HG03139 (cell line): Measurements from ENCODE around the gene PTPN20.

Source experiments
- ATAC-seq: cut with Tn5 transposase; IDR thresholded peaks from one replicate; pipeline ENCODE4 v1.9.1; 2021; ENCODE audit not compliant: unreplicated experiment

The PTPN20 gene

GRCh38 chr10:47033541-47034270 lies 122.5 kb downstream of the PTPN20 start:
- ATAC-seq: no peak

DNA sequence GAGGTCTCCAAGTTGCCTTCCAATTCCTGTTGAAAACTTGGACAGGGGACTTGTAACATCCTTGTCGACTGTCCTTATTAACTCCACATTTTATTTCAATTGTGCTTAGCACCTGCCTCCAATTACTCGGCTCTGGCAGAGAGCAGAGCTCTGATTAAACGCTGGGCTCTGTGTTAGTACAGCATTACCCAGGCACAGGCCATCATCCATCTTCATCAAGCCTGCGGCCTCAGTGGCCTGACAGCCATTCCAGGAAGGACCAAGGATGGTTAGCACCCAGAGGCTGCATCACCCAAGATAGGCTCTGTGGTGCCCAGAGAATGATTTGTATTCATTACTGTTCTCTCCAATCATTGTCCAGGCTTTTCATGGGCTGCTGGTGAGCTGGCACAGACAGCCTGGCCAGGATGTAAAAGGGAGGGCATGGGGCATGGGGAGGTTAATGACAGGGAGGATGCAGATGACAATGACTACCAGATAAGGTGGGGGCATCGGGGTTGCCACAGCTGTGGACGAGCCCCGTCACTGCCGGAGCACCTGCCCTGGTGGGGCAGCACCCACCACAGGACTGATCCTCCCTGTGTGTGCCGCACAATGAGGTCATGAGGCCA lies 123.3 kb downstream of the PTPN20 start:
- no peak for ATAC-seq

- no peak for ATAC-seq
These were observed 124.1 kb downstream of the PTPN20 start for GRCh38 chr10:47035171-47035818.

DNA sequence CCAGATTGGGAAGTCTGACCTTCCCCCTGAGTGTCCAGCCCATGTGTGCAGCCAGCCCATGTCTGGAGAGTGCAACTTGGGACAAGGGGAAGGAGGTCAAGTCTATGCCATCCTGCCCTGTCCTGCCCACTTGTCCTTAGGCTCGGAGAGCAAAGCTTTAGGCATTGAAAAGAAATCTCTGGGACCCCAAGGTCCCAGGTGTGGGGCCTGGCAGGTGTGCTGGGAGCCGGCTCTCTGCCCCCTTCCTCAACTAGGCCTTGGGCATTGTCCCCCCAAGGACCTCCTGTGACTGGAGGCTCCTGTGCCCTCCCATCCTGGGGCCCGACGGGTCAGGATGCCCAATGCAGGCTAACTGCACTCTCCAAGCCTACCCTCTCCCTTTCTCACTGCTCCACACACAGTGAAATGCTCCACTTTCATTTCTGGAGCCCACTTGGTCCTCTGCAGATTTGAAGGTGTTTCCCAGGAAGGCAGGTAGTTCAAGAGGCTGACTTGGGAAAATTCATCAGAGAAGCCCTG lies 124.7 kb downstream of the PTPN20 start:
- ATAC-seq: no peak

DNA sequence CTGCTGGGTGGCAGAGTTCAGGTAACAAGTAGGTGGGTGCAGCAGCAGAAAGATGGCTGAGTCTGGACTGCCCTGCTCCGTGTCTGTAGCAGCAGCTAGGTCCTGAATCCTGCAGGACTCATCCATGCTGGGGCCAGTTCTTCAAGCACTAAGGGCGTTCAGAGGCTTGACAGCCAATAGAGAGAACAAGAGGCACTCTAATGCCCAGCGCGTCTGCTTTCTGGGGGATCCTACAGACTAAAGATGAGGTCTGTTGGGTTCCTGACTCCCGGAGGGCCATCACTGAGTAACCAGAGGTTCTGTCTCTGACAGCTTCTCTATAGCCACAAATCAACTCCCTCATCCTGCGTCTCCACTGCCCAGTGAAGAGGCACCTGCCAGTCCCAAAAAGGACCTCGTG lies 125.5 kb downstream of the PTPN20 start:
- ATAC-seq: no peak

DNA sequence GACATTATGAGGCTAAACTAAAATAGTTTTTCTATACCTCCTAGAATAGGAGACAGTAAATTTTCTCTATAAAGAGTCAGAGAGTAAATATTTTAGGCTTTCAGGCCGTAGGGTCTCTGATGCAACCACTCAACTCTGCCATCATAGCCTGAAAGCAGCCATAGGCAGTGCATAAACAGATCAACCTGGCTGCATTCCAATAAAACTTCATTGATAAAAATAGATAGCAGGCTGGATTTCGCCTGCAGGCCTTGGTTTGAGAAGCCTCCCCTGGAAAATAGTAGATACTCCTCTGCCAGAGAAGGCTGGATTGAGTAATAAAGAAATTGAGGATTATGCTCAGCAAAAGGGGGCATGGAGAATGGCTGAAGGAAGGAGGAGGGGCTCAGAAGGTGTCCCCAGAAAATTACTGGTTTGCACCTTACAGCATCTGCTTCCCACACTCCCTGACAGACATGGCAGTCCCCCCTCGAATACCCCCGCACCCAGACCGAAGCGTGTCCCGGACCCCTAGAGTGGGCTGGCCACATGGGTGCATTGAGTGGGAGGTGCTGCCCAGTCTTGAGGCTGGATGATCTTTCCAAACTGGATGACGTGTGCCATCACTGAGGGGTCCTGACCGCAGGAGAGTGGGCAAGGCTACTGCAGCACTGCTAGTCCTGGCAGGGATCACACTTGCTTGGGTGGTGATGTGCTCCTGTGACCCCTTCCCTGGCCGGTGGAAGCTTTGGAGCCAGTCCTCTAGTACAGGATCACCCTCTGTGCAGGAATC lies 126.6 kb downstream of the PTPN20 start:
- no peak for ATAC-seq

DNA sequence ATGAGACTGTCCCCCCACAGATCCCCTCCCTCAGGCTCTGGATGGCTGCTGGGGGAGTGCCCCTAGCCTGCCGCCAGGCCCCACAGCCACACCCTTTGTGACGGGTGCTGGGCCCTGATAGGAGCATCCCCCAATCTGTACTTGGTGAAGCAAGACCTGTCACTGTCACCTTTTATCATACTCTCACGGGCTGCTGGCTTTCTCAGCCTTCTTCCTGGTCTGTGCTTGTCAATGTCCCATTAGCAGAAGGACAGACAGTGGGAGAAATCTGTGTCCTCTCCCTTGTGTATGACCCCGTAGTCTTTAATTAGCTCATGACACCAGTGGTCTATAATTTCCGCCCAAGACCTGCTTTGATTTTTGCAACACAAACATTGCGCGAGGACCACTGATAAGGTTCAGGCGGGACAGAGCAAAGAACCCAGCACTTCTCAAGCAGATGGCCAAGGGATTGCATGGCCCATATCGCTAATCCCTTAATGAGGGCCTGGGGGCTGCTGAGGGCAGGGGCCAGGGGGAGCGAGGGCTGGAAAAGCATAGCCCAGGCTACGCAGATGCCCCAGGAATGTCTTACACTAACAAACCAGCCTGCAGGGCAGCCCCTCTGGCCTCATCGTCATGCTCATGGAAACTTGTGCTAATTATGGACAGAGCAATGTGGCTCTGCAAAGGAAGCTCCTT lies 127.8 kb downstream of the PTPN20 start:
- ATAC-seq: no peak

DNA sequence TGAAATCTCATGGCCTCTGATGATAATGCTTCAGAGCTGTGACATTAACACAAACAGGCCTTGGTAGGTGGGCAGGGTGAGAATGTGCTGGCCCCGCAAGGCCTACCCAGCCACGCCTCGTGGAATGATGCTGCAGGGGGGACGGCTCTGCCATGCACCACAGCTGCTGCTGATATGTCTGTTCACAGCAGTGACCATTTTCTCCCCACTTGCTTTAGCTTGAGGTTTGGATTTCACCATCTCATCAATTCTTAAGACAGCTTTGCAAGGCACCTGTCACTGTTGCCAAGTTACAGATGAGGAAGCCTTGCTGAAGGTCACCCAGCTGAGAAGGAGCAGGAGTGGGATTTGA lies 128.3 kb downstream of the PTPN20 start:
- ATAC-seq: no peak

DNA sequence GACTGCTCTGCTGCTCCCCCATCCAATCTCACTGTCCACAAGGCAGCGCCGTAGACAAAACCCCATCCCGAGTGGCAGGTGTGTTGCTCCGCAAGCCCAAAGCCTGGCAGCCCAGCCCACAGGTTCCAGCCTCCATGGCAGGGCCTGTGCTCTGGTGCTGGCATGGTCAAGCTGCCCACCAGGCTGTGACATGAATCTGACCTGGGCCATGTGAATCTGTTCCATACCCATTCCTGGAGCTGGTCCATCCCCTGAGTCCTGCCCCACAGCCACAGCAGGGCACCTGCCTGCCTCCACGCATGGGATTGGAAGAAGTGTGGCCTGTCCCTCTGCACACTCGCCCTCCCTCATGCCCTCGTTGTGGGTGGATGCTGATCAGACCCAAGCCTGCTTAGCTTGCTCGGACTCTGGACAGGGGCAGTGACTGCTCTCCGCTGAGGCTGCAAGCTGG lies 128.8 kb downstream of the PTPN20 start:
- ATAC-seq: no peak

- ATAC-seq: no peak
These were observed 129.5 kb downstream of the PTPN20 start for GRCh38 chr10:47040681-47041080.

- no peak for ATAC-seq
These were observed 130.4 kb downstream of the PTPN20 start for GRCh38 chr10:47041396-47042198.

DNA sequence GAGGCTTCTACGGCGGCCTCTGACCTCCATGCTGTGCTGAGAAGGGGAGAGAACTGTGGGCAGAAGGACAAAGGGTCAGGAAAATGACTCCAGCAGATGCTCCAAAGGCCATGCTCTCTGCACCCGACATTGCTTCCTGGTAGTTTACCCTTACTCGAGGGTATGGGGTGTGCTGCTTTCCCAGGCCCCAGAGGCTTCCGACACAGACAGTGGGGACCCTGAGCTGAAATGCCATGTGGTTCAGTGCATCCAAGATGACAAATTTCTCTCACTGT lies 130.9 kb downstream of the PTPN20 start:
- ATAC-seq: no peak

DNA sequence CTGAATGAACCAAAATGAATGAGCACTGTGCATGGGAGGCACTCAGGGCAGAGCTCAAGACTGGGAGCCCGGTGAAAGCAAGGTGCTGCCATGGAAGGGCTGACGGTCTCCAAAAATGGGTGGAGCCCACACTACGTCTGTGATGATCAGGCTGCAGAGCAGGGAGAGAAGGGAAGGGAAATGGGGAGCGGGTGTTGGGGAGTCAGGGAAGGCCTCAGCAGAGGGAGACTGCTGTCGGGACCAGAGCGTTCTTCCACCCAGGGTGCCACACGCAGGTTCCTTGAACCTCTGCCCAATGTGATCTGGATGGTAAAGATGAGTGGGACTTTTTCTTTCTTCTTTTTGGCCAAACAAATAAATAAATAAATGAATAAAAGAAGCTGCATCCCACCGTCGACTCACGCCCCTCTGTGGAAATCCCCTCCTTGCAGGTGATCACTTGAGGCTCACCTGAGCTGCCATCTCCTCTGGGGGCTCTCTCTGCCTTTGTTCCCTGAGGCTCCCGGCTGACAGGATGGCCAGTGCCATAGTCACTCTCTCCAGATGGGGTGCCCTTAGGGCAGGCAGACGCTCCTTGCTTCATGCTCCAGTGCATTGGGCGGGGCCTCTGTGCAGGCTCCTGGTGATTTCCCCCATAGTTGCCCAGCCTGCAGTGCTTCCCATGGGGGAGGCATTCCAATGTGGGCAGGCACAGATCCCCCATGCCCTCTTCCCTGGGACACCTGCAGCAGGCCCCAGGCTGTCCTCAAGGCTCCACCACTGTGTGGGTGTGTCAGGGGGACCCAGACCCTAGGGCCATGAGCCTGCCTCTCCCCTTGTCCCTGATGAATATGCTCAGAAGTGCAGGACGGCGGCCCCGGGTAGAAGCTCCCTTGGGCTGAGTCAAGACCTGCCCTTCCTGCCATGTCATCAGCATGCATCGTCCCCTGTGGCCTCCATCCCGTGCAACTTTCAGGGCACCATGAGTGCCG lies 131.8 kb downstream of the PTPN20 start:
- ATAC-seq: no peak

- no peak for ATAC-seq
These were observed 132.8 kb downstream of the PTPN20 start for GRCh38 chr10:47043928-47044538.

DNA sequence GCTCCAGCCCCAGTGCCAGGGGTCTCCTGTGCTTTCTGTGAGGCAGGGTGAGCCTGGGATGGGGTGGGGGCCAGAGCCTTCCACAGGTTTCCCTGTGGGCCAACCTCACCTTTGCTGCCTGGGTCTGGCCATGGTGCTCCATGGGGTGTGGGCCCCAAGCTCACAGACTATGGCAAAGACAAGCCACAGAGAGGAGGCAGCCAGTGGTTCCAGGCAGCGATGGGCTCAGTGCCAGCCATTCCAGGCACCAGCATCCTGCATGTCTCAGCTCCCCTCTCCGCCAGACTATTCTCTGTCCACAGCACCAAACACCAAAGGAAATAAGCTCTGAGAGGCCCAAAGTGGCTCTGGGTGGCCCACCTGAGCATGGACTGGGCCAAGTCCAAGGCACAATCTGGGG lies 133.5 kb downstream of the PTPN20 start:
- ATAC-seq: no peak

- no peak for ATAC-seq
These were observed 134.2 kb downstream of the PTPN20 start for GRCh38 chr10:47045331-47045861.

GRCh38 chr10:47046321-47047126 lies 135.3 kb downstream of the PTPN20 start:
- ATAC-seq: no peak

GRCh38 chr10:47047127-47047504 lies 135.9 kb downstream of the PTPN20 start:
- ATAC-seq: no peak
